GM20000 (cell line): ENCODE results near the gene CALR3.

ENCODE experiments used
- DNase-seq: peaks from one replicate; pipeline ENCODE4 v3.0.0; 2012; ENCODE audit warnings: low spot score
- CTCF ChIP-seq: IDR thresholded peaks from 2 replicates; pipeline ENCODE4 v1.5.1; 2012; ENCODE audit warnings: mild to moderate bottlenecking, control low read depth; ENCODE audit errors: extremely low read depth, missing control alignments

CALR3 gene

GRCh38 chr19:16521715-16522289, 25.8 kb upstream of the CALR3 start:
- no peak for TF ChIP-seq CTCF
- no peak for DNase-seq

GRCh38 chr19:16520986-16521624, 25.1 kb upstream of the CALR3 start:
- no peak for TF ChIP-seq CTCF

GRCh38 chr19:16520074-16520973, 24.4 kb upstream of the CALR3 start:
- DNase-seq: no peak
- TF ChIP-seq CTCF: no peak

More at GRCh38 chr19:16520986-16521624, 25.1 kb upstream of the CALR3 start:
- no peak for DNase-seq

- TF ChIP-seq CTCF: no peak
- peak; percentile 24 for DNase-seq
Measured at GRCh38 chr19:16519230-16519687, 23.3 kb upstream of the CALR3 start.

- DNase-seq: no peak
- no peak for TF ChIP-seq CTCF
Measured at GRCh38 chr19:16518483-16519229, 22.7 kb upstream of the CALR3 start.

- no peak for TF ChIP-seq CTCF
- DNase-seq: no peak
Measured at GRCh38 chr19:16518061-16518460, 22.1 kb upstream of the CALR3 start.
